HepG2 (cell line): ENCODE data around the gene MRPS7. TPM values are rescaled to one million over a fixed set of nuclear protein-coding genes. Genes with fewer than 3 reads are reported as not detected.

Experiments used
- ATAC-seq: fragments of 200-7000 bp; cut with Tn5 transposase; 3 replicates; pipeline ENCODE4 v1.9.1; 2020; ENCODE audit warnings: mild to moderate bottlenecking, moderate library complexity
- BruUV-seq: library from RNA; stranded (reverse); fragments of 400-500 nt; replicated peaks from 2 replicates; lab custom pipeline; 2021; lab: Mats Ljungman, UMichigan
- CTCF ChIA-PET: fragments of 300-600 bp; formaldehyde crosslinking; extraction: SDS; loops from one replicate; lab custom pipeline; 2021; ENCODE audit warnings: low total read pairs, inconsistent platforms, low intra/inter-chr PET ratio; lab: Yijun Ruan, JAX
- POLR2A ChIA-PET: fragments of 350-600 bp; sonication (Branson Sonifier 250); formaldehyde crosslinking; loops from one replicate; lab custom pipeline; 2020; ENCODE audit warnings: antibody characterized with exemption, inconsistent platforms; lab: Yijun Ruan, JAX
- DNase-seq: peaks from one replicate; pipeline ENCODE4 v3.0.0-alpha.2; 2015; ENCODE audit warnings: low spot score
- FAIRE-seq: peaks from 3 replicates; lab custom pipeline; 2011; peaks lifted over from hg19 to GRCh38; lab: Jason Lieb, UNC
- H2AFZ ChIP-seq: one replicate; pipeline ENCODE4 v1.6.1; 2011; ENCODE audit warnings: low read length, inconsistent platforms
- H3K27ac ChIP-seq: fragments of 300-600 bp; 3 replicates; pipeline ENCODE4 v1.8.0; 2011; ENCODE audit warnings: mixed run types, mild to moderate bottlenecking, mixed read lengths, low read length, inconsistent platforms; ENCODE audit not compliant: insufficient read depth; ENCODE audit errors: extremely low read length
- H3K27me3 ChIP-seq, 2 experiments: fragments of 200-600 bp in 1 of 2; 2 replicates in 1 of 2; 3 replicates in 1 of 2; pipeline versions ENCODE4 v1.6.0 to v1.8.0; 2011; ENCODE audit warnings: low read length in 2 of 2, mild to moderate bottlenecking in 2 of 2, moderate library complexity in 2 of 2, inconsistent platforms in 1 of 2; ENCODE audit not compliant: insufficient read depth in 2 of 2, control insufficient read depth in 1 of 2
- H3K36me3 ChIP-seq, 2 experiments: fragments of 200-600 bp in 1 of 2; replicated peaks in 1 of 2; 2 replicates in 1 of 2; 3 replicates in 1 of 2; pipeline versions ENCODE4 v1.5.1 to v1.8.0; 2011; ENCODE audit warnings: low read length in 2 of 2, inconsistent platforms in 1 of 2; ENCODE audit not compliant: insufficient read depth in 2 of 2, control insufficient read depth in 1 of 2
- H3K4me1 ChIP-seq: 2 replicates; pipeline ENCODE4 v1.5.1; 2012; ENCODE audit warnings: low read length, inconsistent platforms; ENCODE audit not compliant: insufficient read depth
- H3K4me2 ChIP-seq: 2 replicates; pipeline ENCODE4 v1.6.0; 2011; ENCODE audit warnings: low read depth, low read length, inconsistent platforms
- H3K4me3 ChIP-seq, 3 experiments: fragments of 200-600 bp in 1 of 3; sonication (generic), shearing (Covaris generic) in 1 of 3; replicated peaks in 1 of 3; 2 replicates each; pipeline ENCODE4 v1.5.1; 2011 to 2016; ENCODE audit warnings: low read length in 3 of 3, inconsistent platforms in 2 of 3, low read depth in 2 of 3, mild to moderate bottlenecking in 2 of 3, control low read depth in 1 of 3, mixed read lengths in 1 of 3; ENCODE audit not compliant: insufficient read depth in 1 of 3
- H3K79me2 ChIP-seq: one replicate; pipeline ENCODE4 v1.6.1; 2011; ENCODE audit warnings: low read length, inconsistent platforms; ENCODE audit not compliant: insufficient read depth
- H3K9ac ChIP-seq: 2 replicates; pipeline ENCODE4 v1.6.0; 2011; ENCODE audit warnings: mild to moderate bottlenecking, low read depth, low read length, inconsistent platforms; ENCODE audit not compliant: insufficient read depth
- H3K9me3 ChIP-seq: 2 replicates; pipeline ENCODE4 v1.5.1; 2012; ENCODE audit warnings: mild to moderate bottlenecking, low read length
- H4K20me1 ChIP-seq: 2 replicates; pipeline ENCODE4 v1.6.0; 2011; ENCODE audit warnings: inconsistent platforms, mild to moderate bottlenecking, low read length, moderate library complexity; ENCODE audit not compliant: insufficient read depth
- AGO2 ChIP-seq: fragments of 200-400 bp; formaldehyde crosslinking; optimal IDR thresholded peaks from 2 replicates; pipeline ENCODE3; 2017; ENCODE audit warnings: mild to moderate bottlenecking, low read depth, low read length, moderate library complexity
- POLR2AphosphoS5 ChIP-seq: IDR thresholded peaks from 2 replicates; pipeline ENCODE4 v1.6.1; 2012; ENCODE audit warnings: low read depth, low read length
- RFXAP ChIP-seq: sonication (generic); formaldehyde crosslinking; IDR thresholded peaks from 2 replicates; pipeline ENCODE4 v1.4.0; 2020; ENCODE audit warnings: missing genetic modification reagents, borderline replicate concordance
- ZNF547 ChIP-seq: sonication (generic); formaldehyde crosslinking; IDR thresholded peaks from 2 replicates; pipeline ENCODE4 v1.5.1; 2020; ENCODE audit warnings: mild to moderate bottlenecking, missing genetic modification reagents
- ZNF564 ChIP-seq: sonication (generic); formaldehyde crosslinking; IDR thresholded peaks from 2 replicates; pipeline ENCODE4 v1.8.1; 2023; ENCODE audit warnings: mild to moderate bottlenecking, missing genetic modification reagents
- ZNF605 ChIP-seq: sonication (generic); formaldehyde crosslinking; IDR thresholded peaks from 2 replicates; pipeline ENCODE4 v1.8.0; 2022; ENCODE audit warnings: mild to moderate bottlenecking, missing genetic modification reagents
- WGBS: methylation state at CpG from one replicate; pipeline ENCODE4 v1.1.6; 2017; ENCODE audit warnings: low lambda C conversion rate; 5-methylcytosine and 5-hydroxymethylcytosine counted together
- in situ Hi-C: cut with HindIII; loops from 2 replicates; pipeline ENCODE4 v1.10.0; 2017; ENCODE audit warnings: low pct_unique_long_range_greater_than_20kb; ENCODE audit not compliant: extremely low pct_ligation_motif_present
- intact Hi-C: fragments of 100-400 bp; cut with micrococcal nuclease; formaldehyde crosslinking; loops from one replicate; pipeline ENCODE4 v1.10.0; 2022; ENCODE audit not compliant: unreplicated experiment
- polyA plus RNA-seq, 8 experiments: library from polyadenylated mRNA; depleted of rRNA in 3 of 8; stranded (reverse) in 7 of 8; unstranded in 1 of 8; fragments of >200 nt; fragmentation: Illumina TruSeq in 4 of 8; extraction: Trizol in 4 of 8; gene quantifications; 2 replicates each; pipeline versions ENCODE4 v1.2.1 to v1.2.3, GENCODE V29; 2011 to 2016; ENCODE audit warnings: low read depth in 4 of 8, missing spikeins in 1 of 8, mixed read lengths in 1 of 8; ENCODE audit not compliant: insufficient read depth in 1 of 8
- total RNA-seq, 5 experiments: library from RNA; depleted of rRNA; stranded (reverse); fragments of >200 nt; fragmentation: Illumina TruSeq; extraction: Trizol; gene quantifications; 2 replicates each; pipeline ENCODE4 v1.2.3, GENCODE V29; 2016; ENCODE audit warnings: low read depth in 1 of 5
- TF ChIP-seq, protein P1 (sequence below), 2 experiments: sonication (generic) in 1 of 2; formaldehyde crosslinking in 1 of 2; IDR thresholded peaks; 2 replicates each; pipeline versions ENCODE4 v1.4.0 to v1.6.1; 2018 to 2020; ENCODE audit warnings: missing genetic modification reagents in 2 of 2, borderline replicate concordance in 1 of 2, low read depth in 1 of 2, mild to moderate bottlenecking in 1 of 2, missing biosample characterization in 1 of 2

The MRPS7 gene
- total and polyA plus RNA-seq, 2 of the 13 experiments (the other 11 are each of a cell fraction or from before 2014, with no cell fraction given), result 97.0 to 162 TPM

GRCh38 chr17:75239778-75240393, 21.8 kb upstream of the MRPS7 start:
- Histone ChIP-seq H3K4me3 (no peak overlapping the region), H3K79me2 (no peaks in the 10 kb centered on the region), H3K4me2 (no peak overlapping the region), H3K27ac (no peak overlapping the region), H3K27me3 (no peaks in the 10 kb centered on the region), H3K9ac (no peak overlapping the region), H2AFZ (no peak overlapping the region), H3K36me3 (peaks cover 71 to 93% of the 10 kb centered on the region in 2 experiments), H4K20me1 (no peaks in the 10 kb centered on the region), H3K4me1 (no peaks in the 10 kb centered on the region), H3K9me3 (no peaks in the 10 kb centered on the region)
- no peak for DNase-seq
- intact Hi-C loops, result loop anchor here (1.0 to 5.0 kb wide), 2 partner anchors 128 to 172 kb away; no protein-coding TSS in a partner anchor
- POLR2A ChIA-PET, result interaction anchor here (0.8 to 1.1 kb wide), 2 partner anchors 22 to 166 kb away, joined by 3 to 10 read pairs; partner anchors contain the start of genes GGA3, GRB2 and MRPS7
- no TSS peak for BruUV-seq
- FAIRE-seq, result no peak
- CTCF ChIA-PET, result interaction anchor here (1.9 kb wide), 1 partner anchor 173 kb away, joined by 13 read pairs; no protein-coding TSS in a partner anchor
- TF ChIP-seq ZNF547, result peak; percentile 24; the same call in 1 of the 2 replicates
- 0 out of 2 replicates have a peak, but pooled peaks have one; percentile 46 for TF ChIP-seq ZNF605
- TF ChIP-seq AGO2, result peak; percentile 78
- no peak for TF ChIP-seq ZNF564 (CRISPR knock-in tag)
- TF ChIP-seq POLR2AphosphoS5, result peak; percentile 21; the same call in 1 of the 2 replicates
- no peak for TF ChIP-seq RFXAP (CRISPR knock-in tag)
- TF ChIP-seq, protein P1, sequence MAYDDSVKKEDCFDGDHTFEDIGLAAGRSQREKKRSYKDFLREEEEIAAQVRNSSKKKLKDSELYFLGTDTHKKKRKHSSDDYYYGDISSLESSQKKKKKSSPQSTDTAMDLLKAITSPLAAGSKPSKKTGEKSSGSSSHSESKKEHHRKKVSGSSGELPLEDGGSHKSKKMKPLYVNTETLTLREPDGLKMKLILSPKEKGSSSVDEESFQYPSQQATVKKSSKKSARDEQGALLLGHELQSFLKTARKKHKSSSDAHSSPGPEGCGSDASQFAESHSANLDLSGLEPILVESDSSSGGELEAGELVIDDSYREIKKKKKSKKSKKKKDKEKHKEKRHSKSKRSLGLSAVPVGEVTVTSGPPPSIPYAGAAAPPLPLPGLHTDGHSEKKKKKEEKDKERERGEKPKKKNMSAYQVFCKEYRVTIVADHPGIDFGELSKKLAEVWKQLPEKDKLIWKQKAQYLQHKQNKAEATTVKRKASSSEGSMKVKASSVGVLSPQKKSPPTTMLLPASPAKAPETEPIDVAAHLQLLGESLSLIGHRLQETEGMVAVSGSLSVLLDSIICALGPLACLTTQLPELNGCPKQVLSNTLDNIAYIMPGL (CRISPR knock-in tag; IDR thresholded peaks at IDR 0.05; ENCODE audit: borderline replicate concordance in 1 of 2, low read depth in 1 of 2), result peak in 1 of 2 experiments; percentile 16; a peak in 1 of 4 replicates
- TF ChIP-seq, all 625 proteins: peak for 5
- in situ Hi-C loops, result no loop called here
- WGBS, result 96% methylated on average over 23 of the region's 23 CpGs
- ATAC-seq, result peak; percentile 1; the same call in 2 of the 3 replicates
